LHCN-M2 (cell line): ENCODE results near the gene RUNDC1. TPM values are rescaled to one million over a fixed set of nuclear protein-coding genes. Genes with fewer than 3 reads are reported as not detected.
"Not testable (repeated sequence)": the region's sequence is repeated elsewhere in the genome, so short reads cannot be mapped to it uniquely, and the experiment has no call there.

Source experiments
- DNase-seq: peaks from one replicate; pipeline ENCODE4 v3.0.0-alpha.2; 2012; ENCODE audit warnings: low read depth
- polyA plus RNA-seq: library from polyadenylated mRNA; unstranded; fragments of >200 nt; gene quantifications from one replicate; pipeline ENCODE4 v1.2.1, GENCODE V29; 2012; ENCODE audit warnings: missing spikeins
- total RNA-seq: library from RNA; depleted of rRNA; stranded (reverse); fragments of >200 nt; gene quantifications from 2 replicates; pipeline ENCODE4 v1.2.3, GENCODE V29; 2014; rRNA removed

The RUNDC1 gene
- total RNA-seq = 9.4 and 9.6 TPM in 2 replicates
- 9.1 TPM for polyA plus RNA-seq

DNA sequence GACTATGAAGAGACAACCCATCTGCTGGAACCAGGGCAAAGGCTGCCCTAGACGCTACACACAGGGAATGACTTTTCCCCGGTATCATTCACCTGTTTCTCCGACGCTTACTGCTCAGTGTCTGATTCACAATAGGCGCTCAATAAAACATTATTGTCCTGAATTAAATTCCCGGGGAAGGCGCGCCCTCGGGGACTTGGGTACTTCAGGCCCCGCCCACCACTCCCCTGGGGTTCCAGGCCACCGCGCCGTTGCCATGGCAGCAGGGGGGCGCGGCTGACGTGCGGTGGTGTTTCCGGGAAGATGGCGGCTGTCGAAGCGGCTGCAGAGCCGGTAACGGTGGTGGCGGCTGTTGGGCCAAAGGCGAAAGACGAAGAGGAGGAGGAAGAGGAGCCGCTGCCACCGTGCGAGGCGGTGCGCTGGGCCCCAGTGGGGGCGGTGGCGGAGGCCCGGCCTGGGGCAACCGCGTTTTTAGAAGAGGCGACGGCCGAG lies at the start of gene RUNDC1:
Gene RUNDC1, plus strand, starts transcription at position 292 of the 492 bp plus-strand sequence. Its CDS starts 12 bp downstream, at position 304.
- DNase-seq = peak; percentile 82

DNA sequence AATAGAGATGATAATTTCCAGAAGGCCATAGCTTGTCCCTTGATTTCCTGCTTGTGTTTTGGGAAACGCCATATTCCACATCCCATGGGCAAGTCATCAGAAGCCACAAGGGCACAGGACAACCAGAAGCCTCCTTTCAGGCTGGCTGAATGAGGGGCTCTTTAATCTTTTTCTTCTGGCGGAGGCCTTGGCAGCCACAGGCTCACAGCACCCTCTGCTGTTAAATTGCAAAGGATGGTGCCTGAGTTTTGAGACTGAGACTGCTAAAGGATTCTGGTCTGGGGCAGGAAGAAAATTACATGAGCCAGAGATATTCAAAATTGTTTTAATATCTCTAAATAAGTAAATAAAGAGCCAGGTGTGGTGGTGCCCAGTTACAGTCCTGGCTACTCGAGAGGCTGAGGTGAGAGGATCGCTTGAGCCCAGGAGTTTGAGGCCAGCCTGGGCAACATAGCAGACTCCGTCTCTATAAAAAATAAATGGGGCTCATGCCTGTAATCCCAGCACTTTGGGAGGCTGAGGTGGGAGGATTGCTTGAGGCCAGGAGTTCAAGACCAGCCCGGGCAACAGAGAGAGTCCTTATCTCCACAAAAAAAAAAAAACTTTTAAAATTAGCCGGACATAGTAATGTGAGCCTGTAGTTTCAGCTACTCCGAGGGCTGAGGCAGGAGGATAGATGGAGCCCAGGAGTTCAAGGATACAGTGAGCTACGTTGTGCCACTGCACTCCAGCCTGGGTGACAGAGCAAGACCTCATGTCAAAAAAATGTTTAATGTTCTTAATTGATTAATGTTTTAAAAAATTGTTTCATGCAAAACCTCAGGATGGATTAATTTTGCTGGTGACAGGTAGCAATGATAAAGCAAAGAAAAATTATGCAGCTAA lies 42.4 kb upstream of the RUNDC1 start:
- peak; percentile 58 for DNase-seq

DNA sequence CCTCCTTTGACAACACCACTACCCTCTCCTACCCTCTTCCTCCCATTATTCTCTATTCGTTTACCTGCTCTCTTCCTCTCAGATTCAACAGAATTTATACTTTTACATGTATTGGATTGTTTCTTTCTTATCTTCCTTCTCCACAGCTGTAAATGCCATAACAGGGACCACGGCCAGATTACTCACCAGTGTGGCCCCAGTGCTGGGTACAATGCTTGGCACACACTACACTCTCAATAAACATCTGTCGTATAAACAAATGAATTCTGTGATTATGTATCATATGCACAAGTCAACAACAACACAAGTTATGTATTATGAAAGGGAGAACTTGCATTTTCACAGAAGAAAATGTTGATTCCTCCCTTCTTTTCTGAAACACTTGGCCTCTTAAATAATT lies 36.2 kb upstream of the RUNDC1 start:
- no peak for DNase-seq

DNA sequence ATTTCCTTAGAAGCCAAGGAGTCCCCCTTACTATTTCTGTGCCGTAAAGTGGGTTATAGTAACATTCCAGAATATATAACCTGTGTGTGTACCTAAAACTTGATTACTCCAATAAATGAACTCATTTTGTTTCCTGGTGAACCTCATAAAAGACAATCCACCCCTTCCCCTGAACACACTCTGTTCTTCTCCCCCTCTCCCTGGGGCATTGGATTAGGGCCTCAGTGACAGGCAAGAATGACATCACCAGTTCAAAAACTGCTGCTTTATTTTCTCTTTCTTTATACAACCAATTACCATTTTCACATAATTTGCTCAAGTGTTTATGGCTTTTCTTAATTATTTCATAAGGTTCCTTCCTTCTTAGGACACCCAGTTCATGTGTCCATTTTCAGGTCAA lies 33.6 kb upstream of the RUNDC1 start:
- no peak for DNase-seq

DNA sequence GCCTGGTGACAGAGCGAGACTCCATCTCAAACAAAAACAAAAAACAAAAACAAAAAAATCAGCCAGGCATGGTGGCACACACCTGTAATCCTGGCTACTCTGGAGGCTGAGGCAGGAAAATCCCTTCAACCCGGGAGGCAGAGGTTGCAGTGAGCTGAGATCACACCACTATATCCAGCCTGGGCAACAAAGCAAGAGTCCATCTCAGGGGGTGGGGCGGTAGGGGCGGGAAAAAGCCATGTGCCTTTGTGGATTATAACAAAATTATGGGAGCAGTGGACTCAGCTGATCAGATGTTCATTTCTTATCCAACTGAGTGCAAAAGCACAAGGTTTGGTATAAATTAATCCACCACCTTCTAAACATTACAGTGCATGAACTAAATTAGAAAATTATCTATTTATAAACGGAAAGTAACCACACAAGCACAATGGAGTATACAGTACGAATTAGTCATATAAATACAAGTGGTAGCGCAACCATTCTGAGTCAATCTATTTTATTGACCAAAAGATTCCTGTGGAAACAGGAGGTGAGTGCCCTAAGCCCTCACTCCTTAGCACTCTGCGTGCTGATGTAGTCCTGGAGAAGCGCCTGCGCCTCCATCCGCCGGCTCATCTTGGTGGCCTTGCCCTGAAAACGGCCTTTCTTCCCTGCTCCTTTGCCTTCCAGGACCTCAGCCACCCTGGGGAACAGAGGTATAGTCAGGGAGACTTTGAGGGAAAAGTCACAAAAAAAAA lies 30.2 kb upstream of the RUNDC1 start:
- no peak for DNase-seq

DNA sequence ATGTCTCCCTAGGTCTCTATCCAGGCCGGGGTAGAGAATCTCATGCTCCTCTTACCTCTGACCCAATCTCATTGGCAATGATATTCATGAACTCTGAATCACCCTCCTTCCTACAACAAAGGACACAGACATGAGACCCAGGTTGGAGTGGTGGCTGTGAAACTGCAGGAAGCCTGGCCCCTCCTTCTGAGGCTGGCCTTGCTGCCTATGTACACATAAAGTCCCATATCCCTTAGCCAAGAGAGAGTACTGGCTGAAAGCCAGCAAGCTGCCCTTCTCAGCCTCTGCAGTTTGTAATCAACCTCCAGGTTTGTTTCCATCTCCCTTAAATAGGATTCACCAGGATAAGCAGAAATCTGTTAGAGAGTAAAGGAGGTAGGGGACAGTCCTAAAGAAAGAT lies 26.7 kb upstream of the RUNDC1 start:
- no peak for DNase-seq

DNA sequence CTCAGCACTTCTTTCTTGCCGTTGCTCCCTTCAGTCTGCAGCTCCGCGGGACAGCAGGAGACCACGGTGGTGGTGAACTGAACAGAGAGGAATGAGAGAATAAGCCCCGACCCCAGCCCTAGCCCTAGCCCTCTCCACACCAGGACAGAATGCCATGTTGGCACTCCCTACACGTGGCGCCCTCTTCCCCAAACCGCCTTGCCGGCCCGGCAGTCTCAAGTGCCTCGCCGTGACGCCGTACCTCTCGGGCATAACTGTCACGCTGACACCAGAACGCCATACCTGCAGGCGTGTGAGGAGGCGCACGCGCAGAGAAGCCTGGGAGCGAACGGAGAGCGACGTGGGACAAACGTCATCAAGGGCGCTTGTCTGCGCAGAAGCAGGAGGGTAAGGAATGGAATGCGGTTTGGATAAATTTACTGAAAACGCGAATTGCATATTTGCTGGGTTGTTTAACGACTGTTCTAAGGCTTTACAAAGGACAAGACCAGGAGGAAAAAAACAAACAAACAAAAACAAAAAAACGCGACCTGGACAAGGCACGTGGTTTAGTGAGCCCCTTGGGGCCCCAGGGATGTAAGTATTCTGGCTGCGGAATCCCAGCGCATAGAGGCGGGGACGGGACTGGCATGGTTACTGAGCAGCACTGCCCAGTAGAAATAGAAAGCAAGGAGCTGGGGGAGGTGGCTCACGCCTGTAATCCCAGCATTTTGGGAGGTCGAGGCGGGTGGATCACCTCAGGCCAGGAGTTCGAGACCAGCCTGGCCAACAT lies 16.0 kb upstream of the RUNDC1 start, which contains the start of gene AARSD1:
Gene AARSD1, minus strand, starts transcription at position 294 of the 772 bp plus-strand sequence. Its CDS starts 14 bp downstream, at position 280.
- peak; percentile 88 for DNase-seq

DNA sequence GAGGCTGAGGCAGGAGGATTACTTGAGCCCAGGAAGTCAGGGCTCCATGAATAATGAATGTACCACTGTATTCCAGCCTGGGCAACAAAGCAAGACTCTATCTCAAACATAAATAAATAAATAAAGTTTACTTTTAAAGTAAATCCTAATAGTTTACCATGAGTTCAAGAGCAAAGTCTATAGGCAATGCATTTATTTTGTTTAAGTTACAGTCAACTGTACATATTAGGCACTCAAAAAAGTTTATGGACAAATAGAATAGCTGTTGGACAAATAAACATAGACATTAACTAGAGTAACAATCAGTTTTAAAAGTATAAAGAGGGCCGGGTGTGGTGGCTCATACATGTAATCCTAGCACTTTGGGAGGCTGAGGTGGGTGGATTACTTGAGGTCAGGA lies 12.4 kb upstream of the RUNDC1 start:
- DNase-seq = no peak

DNA sequence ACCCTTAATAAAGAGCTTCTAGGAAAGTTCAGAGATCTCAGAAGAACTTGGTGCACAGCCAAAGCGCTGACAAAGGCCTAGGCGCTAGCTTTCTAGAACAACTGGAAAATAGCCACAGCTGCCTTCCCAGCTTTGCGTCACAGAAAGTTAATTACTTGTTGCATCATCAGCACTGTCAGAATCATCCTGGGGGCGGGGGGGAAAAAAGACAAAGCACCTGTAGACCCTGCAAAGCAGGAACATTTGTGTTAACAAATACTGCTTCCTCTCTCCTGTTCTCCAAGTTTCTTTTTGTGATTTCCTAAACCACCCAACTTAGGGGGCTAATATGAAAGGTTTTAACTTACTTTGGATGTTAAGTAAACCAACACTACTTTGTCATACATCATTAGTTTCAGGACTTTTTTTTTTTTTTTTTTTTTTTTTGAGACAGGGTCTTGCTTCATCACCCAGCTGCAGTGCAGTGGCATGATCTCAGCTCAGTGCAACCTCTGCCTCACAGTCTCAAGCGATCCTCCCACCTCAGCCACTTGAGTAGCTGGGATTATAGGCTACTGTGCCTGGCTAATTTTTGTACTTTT lies 11.3 kb upstream of the RUNDC1 start:
- peak; percentile 22 for DNase-seq

DNA sequence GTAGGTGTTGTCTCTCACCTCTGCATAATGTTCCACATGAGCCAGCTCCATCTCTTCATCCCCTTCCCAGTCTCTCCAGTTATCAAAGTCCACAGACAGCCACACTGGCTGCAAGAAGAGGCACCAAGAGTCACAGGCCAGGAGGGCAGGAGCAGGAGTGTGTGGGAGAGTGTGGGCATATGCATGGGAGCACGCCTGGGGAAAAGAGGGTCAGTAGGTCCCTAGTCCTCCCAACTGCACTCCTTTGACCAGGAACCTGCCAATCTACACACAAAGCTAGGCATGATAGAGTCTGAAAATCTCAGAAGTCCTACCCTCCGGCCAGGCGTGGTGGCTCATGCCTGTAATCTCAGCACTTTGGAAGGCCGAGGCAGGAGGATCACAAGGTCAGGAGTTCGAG lies 8.8 kb upstream of the RUNDC1 start:
- DNase-seq = no peak

DNA sequence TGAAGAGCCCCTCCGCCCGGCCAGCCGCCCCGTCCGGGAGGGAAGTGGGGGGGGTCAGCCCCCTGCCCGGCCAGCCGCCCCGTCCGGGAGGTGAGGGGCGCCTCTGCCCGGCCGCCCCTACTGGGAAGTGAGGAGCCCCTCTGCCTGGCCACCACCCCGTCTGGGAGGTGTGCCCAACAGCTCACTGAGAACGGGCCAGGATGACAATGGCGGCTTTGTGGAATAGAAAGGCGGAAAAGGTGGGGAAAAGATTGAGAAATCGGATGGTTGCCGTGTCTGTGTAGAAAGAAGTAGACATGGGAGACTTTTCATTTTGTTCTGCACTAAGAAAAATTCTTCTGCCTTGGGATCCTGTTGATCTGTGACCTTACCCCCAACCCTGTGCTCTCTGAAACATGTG lies 7.0 kb upstream of the RUNDC1 start:
- DNase-seq = not testable (repeated sequence)

DNA sequence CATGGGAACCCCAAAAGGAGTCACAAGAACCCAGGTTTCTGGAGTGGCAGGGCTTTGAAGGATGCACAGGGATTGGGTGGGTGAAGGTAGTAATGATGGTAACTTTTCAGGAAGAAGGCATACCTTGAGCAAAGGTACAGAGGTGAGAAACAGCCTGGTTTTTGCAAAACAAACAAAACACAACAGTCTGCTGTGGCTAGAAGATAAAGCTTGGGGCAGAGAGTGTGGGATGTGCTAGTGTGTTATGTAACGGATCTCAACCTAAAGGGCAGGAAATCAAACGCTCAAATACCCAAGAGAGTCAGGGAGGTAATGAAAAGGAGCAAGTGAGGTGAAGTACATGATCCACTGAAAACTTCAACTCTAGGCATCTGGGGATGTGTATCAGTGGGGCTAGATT lies 5.1 kb upstream of the RUNDC1 start:
- DNase-seq = no peak

DNA sequence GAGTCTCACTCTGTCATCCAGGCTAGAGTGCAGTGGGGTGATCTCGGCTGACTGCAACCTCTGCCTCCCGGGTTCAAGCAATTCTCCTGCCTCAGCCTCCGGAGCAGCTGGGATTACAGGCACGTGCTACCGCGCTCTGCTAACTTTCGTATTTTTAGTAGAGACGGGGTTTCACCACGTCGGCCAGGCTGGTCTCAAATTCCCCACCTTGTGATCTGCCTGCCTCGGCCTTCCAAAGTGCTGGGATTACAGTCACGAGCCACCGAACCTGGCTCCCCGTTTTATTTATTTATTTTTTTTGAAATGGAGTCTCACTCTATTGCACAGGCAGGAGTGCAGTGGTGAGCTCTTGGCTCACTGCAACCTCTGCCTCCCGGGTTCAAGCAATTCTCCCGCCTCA lies 4.7 kb upstream of the RUNDC1 start:
- not testable (repeated sequence) for DNase-seq

DNA sequence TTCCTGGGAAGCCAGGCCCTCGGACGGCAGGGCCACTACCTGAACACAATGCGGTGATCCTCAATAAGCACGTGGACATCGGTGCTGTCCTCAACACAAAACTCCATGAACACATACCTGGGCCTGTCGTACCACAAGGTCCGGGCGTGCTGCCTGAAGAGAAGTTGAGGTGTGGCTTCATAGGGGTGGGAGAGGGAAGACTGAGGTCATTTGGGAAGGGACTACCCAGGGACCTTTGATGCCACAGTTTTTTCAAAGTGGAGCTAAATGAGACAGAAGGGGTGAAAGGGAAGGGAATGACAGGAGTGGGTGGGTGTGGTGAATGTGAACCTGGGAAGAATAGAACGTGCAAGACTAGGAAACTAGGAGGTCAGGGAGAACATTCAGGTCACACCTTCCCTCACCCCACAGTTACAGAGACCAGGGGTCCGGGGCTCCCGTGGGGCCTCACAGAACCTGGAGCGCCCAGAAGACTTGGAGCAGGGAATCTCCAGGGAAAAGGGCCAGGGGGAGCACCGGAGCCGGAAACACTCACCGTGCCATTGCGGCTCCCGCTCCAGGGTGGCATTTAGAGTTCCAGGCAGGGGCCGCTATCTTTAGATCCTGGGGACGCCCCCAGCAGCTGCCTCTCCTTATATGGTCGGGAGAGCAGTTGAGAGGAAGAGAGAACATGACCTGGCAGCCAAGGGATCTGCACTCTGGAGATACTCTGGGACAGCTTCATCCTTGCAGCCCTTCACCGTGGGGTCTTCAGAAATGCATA lies 673 bp upstream of the RUNDC1 start, which contains the start of gene PTGES3L:
Gene PTGES3L, minus strand, starts transcription at position 570 of the 763 bp plus-strand sequence. Its CDS starts 27 bp downstream, at position 543.
- DNase-seq = peak; percentile 81

DNA sequence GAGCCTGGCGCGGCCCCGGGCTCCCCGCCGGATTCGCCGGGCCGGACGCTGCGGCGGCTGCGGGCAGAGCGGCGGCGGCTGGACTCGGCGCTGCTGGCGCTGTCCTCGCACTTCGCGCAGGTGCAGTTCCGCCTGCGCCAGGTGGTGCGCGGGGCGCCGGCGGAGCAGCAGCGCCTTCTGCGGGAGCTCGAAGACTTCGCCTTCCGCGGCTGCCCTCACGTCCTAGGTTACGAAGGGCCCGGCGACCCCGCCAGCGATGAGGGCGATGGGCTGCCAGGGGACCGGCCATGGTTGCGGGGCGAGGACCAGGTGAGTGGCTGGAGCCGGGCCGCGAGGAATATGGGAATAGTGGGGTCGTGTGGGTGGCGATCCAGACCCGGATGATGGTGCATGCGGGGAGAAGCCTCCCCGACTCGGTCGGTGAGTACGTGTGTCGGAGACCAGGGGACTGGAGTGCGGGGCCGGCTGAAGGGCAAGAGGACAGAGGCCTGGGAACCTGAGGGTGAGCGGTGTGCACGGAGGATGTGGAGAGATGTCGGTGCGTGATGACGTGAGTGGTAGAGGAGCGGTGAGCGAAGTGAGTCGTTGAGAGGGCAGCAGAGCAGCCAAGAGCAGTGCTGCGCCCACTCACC lies 517 bp downstream of the RUNDC1 start:
- peak; percentile 40 for DNase-seq

DNA sequence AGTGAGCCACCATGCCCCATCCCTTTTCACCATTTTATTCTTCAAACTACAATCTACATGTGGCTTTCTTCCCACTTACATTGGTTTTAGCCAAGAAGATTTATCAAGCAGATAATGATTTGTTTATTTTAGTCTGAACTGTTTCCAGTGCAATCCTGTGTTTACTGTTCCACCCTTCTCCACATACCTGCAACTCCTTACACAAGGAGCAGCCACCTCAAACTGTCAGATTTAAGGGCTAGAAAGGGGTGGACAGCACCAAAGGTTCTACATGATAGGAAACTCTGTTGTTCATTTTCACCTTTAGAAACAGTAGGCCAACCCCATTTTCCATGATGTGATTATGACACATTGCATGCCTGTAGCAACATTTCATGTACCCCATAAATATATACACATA lies 1.9 kb downstream of the RUNDC1 start:
- no peak for DNase-seq

DNA sequence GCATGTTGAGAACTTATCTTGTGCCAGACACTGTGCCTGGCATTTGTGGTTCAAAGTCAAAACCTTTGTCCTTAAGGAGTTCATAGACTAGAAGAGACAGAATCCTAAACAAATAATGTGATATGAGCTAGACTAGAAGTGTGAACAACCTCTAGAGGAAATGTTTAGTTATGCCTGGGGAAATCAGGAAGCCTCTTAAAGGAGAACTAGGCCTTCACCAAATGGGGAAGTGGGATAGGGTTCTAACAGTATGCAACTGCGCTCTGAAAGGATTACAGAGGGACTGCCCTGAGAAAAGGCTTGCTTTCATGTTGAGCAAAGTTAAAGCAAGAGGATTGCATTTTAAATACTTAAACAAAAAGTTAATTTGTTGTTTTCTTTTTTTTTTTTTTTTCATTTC lies 4.9 kb downstream of the RUNDC1 start:
- no peak for DNase-seq

DNA sequence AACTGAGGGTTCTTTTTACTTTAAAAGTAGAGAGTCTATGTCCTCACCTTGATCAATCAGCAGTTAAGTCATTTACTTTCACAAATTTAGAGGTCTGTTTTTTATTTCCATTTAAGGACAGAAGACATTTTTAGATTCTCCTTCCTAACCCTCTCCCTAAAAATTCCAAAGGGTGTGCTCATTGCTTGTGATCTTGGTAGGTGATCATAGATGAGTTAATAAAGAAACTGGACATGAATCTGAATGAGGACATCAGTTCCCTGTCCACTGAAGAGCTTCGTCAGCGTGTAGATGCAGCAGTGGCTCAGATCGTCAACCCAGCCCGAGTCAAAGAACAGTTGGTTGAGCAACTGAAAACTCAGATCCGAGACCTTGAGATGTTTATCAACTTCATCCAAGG lies 8.8 kb downstream of the RUNDC1 start:
- DNase-seq = no peak

DNA sequence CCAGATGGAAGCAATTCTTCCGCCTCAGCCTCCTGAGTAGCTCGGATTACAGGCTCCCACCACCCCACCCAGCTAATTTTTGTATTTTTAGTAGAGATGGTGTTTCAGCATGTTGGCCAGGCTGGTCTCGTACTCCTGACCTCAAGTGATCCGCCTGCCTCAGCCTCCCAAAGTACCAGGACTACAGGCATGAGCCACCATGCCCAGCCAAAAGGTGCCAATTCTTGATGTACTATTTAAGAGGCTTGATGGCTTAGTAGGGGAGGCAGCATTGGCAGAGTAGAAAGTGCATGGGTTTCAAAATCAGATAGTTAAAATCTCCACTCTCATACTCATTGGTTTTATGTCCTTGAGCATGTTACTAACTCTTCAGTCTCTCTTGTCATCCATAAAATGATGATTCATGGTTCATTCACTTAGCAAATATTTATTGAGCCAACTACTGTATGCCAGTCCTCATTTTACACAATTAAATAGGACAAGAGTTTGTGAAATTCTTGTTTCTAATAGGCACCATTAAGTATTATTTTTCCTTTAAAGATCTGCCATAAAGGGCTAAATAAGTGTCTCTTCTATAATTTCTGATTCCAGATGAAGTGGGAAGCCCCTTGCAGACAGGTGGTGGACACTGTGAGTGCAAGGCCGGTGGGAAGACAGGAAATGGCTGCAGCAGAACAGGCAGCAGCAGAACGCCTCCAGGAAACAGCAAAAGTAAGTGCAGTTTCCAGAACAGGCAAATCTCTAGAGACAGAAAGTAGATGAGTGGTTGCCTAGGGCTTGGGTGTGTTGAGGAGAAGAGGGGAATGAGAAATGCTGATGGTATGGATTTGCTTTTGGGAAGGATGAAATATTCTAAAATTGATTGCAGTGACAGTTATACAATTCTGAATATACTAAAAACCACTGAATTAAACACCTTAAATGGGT lies 9.6 kb downstream of the RUNDC1 start:
- peak; percentile 55 for DNase-seq
